Transverse colon (tissue), 4 donors: ENCODE data around the gene WNT11.

Experiments used
- EP300 ChIP-seq: sonication (generic); formaldehyde crosslinking; IDR thresholded peaks from one replicate; pipeline ENCODE4 v1.6.1; 2017; ENCODE audit warnings: antibody characterized with exemption, low read depth
- POLR2A ChIP-seq: fragments of 450-650 bp; IDR thresholded peaks from one replicate; pipeline ENCODE4 v1.6.1; 2016; ENCODE audit warnings: antibody characterized with exemption, mild to moderate bottlenecking, moderate library complexity
- POLR2AphosphoS5 ChIP-seq, 3 donors: sonication (generic); formaldehyde crosslinking; IDR thresholded peaks; one replicate each; pipeline ENCODE4 v1.6.1; 2016; ENCODE audit warnings: antibody characterized with exemption in 3 of 3
- TF ChIP-seq, protein P1 (sequence below), 5 experiments: fragments of 200-600 bp in 3 of 5; fragments of 450-650 bp in 2 of 5; sonication (generic) in 3 of 5; IDR thresholded peaks; 1 replicate in 2 of 5; 2 replicates in 3 of 5; pipeline ENCODE4 v1.5.1; 2016 to 2017; ENCODE audit warnings: antibody characterized with exemption in 5 of 5, inconsistent platforms in 3 of 5, mild to moderate bottlenecking in 2 of 5, moderate library complexity in 1 of 5

DNA sequence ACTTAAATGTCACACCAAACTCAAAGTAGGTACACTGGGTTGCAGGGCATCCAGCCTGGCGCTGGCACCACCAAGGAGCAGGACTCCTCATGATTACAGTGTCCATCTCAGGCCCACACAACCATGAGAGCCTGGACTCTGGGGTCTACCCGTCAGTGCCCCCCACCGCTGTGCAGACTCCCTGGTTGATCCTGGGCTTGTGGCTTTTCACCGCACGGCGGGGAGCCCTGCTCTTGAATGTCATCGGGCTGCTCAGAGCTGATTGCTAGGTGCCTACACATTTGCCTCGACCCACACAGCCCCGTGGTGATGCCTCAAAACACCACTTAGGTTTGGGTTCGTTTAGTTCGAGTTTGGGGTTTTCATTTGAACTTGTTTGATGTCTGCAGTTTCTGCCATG is 63.0 kb downstream of the WNT11 start:
- TF ChIP-seq, protein P1, sequence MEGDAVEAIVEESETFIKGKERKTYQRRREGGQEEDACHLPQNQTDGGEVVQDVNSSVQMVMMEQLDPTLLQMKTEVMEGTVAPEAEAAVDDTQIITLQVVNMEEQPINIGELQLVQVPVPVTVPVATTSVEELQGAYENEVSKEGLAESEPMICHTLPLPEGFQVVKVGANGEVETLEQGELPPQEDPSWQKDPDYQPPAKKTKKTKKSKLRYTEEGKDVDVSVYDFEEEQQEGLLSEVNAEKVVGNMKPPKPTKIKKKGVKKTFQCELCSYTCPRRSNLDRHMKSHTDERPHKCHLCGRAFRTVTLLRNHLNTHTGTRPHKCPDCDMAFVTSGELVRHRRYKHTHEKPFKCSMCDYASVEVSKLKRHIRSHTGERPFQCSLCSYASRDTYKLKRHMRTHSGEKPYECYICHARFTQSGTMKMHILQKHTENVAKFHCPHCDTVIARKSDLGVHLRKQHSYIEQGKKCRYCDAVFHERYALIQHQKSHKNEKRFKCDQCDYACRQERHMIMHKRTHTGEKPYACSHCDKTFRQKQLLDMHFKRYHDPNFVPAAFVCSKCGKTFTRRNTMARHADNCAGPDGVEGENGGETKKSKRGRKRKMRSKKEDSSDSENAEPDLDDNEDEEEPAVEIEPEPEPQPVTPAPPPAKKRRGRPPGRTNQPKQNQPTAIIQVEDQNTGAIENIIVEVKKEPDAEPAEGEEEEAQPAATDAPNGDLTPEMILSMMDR (IDR thresholded peaks at IDR 0.05): no peak
- TF ChIP-seq POLR2A: no peak
- TF ChIP-seq POLR2AphosphoS5 (IDR thresholded peaks at IDR 0.05): no peak
- TF ChIP-seq EP300: no peak
